Kidney (tissue), 14 donors: ENCODE measurements around the gene SEC24C. TPM values are rescaled to one million over a fixed set of nuclear protein-coding genes. Genes with fewer than 3 reads are reported as not detected.

Experiments used
- DNase-seq, 5 donors: peaks; one replicate each; pipeline ENCODE4 v3.0.0-alpha.2; 2013 to 2020
- FAIRE-seq: peaks from 2 replicates; lab custom pipeline; 2012; peaks lifted over from hg19 to GRCh38; lab: Jason Lieb, UNC
- H3K27ac ChIP-seq, 2 donors: one replicate each; pipeline ENCODE4 v1.7.0; 2013; ENCODE audit warnings: low read depth in 2 of 2, low read length in 2 of 2, inconsistent platforms in 1 of 2
- H3K27me3 ChIP-seq: one replicate; pipeline ENCODE4 v1.7.1; 2013; ENCODE audit warnings: low read length, inconsistent platforms; ENCODE audit not compliant: control insufficient read depth, insufficient read depth
- H3K36me3 ChIP-seq, 3 donors: one replicate each; pipeline versions ENCODE4 v1.7.0 to v1.7.1; 2013; ENCODE audit warnings: low read length in 3 of 3, control low read depth in 1 of 3, inconsistent platforms in 1 of 3; ENCODE audit not compliant: insufficient read depth in 3 of 3, control insufficient read depth in 2 of 3
- H3K4me1 ChIP-seq, 3 donors: one replicate each; pipeline versions ENCODE4 v1.7.0 to v1.7.1; 2013; ENCODE audit warnings: low read length in 3 of 3, inconsistent platforms in 1 of 3, low read depth in 1 of 3; ENCODE audit not compliant: control insufficient read depth in 2 of 3, insufficient read depth in 2 of 3
- H3K4me3 ChIP-seq, 3 donors: one replicate each; pipeline versions ENCODE4 v1.7.0 to v1.8.1; 2013; ENCODE audit warnings: low read length in 3 of 3, control low read depth in 1 of 3, inconsistent platforms in 1 of 3
- H3K9ac ChIP-seq, 3 donors: one replicate each; pipeline versions ENCODE4 v1.7.0 to v1.7.1; 2013; ENCODE audit warnings: low read length in 3 of 3, control low read depth in 1 of 3, inconsistent platforms in 1 of 3
- H3K9me3 ChIP-seq, 3 donors: one replicate each; pipeline versions ENCODE4 v1.7.0 to v1.7.1; 2013; ENCODE audit warnings: low read length in 3 of 3, control low read depth in 1 of 3, inconsistent platforms in 1 of 3; ENCODE audit not compliant: control insufficient read depth in 2 of 3, insufficient read depth in 1 of 3
- CTCF ChIP-seq: IDR thresholded peaks from 3 replicates; pipeline ENCODE4 v1.5.1; 2012; ENCODE audit warnings: mild to moderate bottlenecking, moderate library complexity, borderline replicate concordance; ENCODE audit not compliant: insufficient read depth; ENCODE audit errors: extremely low read depth
- intact Hi-C: fragments of 100-400 bp; cut with DNase I; formaldehyde crosslinking; loops from one replicate; pipeline ENCODE4 v1.11.1; 2022
- polyA plus RNA-seq: library from polyadenylated mRNA; stranded (reverse); fragments of 350-450 nt; fragmentation: Illumina TruSeq; extraction: RNeasy Lipid Tissue Mini Kit (QIAGEN cat#74804); gene quantifications from one replicate; pipeline ENCODE4 v1.2.3, GENCODE V29; 2014; ENCODE audit warnings: low read depth, low replicate concordance; ENCODE audit not compliant: insufficient read depth
- total RNA-seq: library from RNA; stranded (reverse); fragmentation: NEBNext Ultra II Directional; extraction: Animal tissue kit (Norgen Biotek cat#: 25700); gene quantifications from one replicate; pipeline ENCODE4 v1.2.1, GENCODE V29; 2021
- donor health status: control.
- donor health status: control.
- donor health status: control.
- donor health status: control.
- donor health status: control.
- donor health status: DM: yes; HTN: yes; CAD: no.
- donor health status: Normal renal cell carcinoma (clear cell type).

SEC24C gene
- total and polyA plus RNA-seq, 2 donors from 2014 or later, result 39.2 to 66.9 TPM

- intact Hi-C loops, result no loop called here
- DNase-seq, result no peak
- peaks cover 0 to 78% (median 55%) of the 10 kb centered on the region in 3 donors for H3K36me3 ChIP-seq
Measured at GRCh38 chr10:73801253-73801590, 57.0 kb downstream of the SEC24C start.

GRCh38 chr10:73802276-73802991 is 58.3 kb downstream of the SEC24C start:
- H3K9me3 ChIP-seq, result no peaks in the 10 kb centered on the region
- no peaks in the 10 kb centered on the region for H3K27me3 ChIP-seq
- DNase-seq, result no peak
- no peaks in the 10 kb centered on the region for H3K4me1 ChIP-seq
- intact Hi-C loops, result no loop called here
- H3K4me3 ChIP-seq, result no peak overlapping the region
- H3K27ac ChIP-seq, result no peak overlapping the region
- FAIRE-seq, result no peak
- H3K36me3 ChIP-seq, result peaks cover 0 to 76% (median 55%) of the 10 kb centered on the region in 3 donors
- no peak for TF ChIP-seq CTCF
- H3K9ac ChIP-seq, result no peak overlapping the region

More at GRCh38 chr10:73801253-73801590, 57.0 kb downstream of the SEC24C start:
- Histone ChIP-seq H3K27ac (no peak overlapping the region), H3K27me3 (no peaks in the 10 kb centered on the region), H3K9me3 (no peaks in the 10 kb centered on the region), H3K4me3 (no peak overlapping the region), H3K9ac (no peak overlapping the region), H3K4me1 (no peaks in the 10 kb centered on the region)
- FAIRE-seq, result no peak
- TF ChIP-seq CTCF, result no peak

- Histone ChIP-seq H3K4me3 (no peak overlapping the region), H3K9me3 (no peaks in the 10 kb centered on the region), H3K27me3 (no peaks in the 10 kb centered on the region), H3K9ac (no peak overlapping the region), H3K27ac (no peak overlapping the region), H3K4me1 (no peaks in the 10 kb centered on the region), H3K36me3 (peaks cover 0 to 73% (median 46%) of the 10 kb centered on the region in 3 donors)
- FAIRE-seq, result no peak
- DNase-seq, result no peak
- no peak for TF ChIP-seq CTCF
- intact Hi-C loops, result no loop called here
Measured at GRCh38 chr10:73803680-73804286, 59.6 kb downstream of the SEC24C start.
